ENCODE data around the gene GIT2. TPM values are rescaled to one million over a fixed set of nuclear protein-coding genes. Genes with fewer than 3 reads are reported as not detected.
"Not testable (repeated sequence)": the region's sequence is repeated elsewhere in the genome, so short reads cannot be mapped to it uniquely, and the experiment has no call there.

GIT2 gene
- total and polyA plus RNA-seq, 7 donors, result 10.8 to 29.7 (median 20.3) TPM

DNA sequence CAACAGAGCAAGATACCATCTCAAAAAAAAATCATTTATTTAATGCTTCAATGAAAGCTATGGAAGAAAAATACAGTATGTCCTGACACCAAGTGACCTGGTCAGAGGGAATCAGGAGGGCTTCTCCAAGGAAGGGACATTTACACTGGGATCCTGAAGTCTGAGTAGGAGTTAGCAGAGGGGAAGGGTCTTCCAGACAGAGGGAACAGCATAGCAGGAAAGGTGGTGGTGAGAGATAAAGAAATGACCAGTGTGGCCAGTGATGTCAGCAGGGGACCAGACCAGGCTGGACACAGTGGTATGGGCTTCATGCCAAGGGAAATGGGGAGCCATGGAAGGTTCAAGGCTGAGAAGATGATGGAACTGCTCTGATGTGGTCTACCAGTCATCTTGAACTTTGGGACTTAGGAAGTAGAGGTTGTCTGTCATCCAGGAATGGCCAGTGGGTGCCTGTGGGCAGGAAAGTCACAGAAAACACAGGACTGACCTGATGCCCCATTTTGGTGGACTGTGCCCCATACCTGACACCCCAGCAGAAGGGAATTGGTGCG is 103.9 kb downstream of the GIT2 start:
- Histone ChIP-seq H3K27me3 (ENCODE audit: insufficient read depth in 3 of 3, low read length in 2 of 3) (no peaks in the 10 kb centered on the region), H3K4me3 (no peak overlapping the region), H3K9me3 (no peaks in the 10 kb centered on the region), H3K4me1 (no peaks in the 10 kb centered on the region), H3K36me3 (ENCODE audit: insufficient read depth in 1 of 2, low read depth in 1 of 2) (no peaks in the 10 kb centered on the region), H3K27ac (no peak overlapping the region)
- TF ChIP-seq, protein P1, sequence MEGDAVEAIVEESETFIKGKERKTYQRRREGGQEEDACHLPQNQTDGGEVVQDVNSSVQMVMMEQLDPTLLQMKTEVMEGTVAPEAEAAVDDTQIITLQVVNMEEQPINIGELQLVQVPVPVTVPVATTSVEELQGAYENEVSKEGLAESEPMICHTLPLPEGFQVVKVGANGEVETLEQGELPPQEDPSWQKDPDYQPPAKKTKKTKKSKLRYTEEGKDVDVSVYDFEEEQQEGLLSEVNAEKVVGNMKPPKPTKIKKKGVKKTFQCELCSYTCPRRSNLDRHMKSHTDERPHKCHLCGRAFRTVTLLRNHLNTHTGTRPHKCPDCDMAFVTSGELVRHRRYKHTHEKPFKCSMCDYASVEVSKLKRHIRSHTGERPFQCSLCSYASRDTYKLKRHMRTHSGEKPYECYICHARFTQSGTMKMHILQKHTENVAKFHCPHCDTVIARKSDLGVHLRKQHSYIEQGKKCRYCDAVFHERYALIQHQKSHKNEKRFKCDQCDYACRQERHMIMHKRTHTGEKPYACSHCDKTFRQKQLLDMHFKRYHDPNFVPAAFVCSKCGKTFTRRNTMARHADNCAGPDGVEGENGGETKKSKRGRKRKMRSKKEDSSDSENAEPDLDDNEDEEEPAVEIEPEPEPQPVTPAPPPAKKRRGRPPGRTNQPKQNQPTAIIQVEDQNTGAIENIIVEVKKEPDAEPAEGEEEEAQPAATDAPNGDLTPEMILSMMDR (IDR thresholded peaks at IDR 0.05), result no peak
- WGBS, 3 donors, result 94 to 100% (median 98%) methylated on average over 1 of the region's 1 CpG
- DNase-seq, result no peak
- no peak for ATAC-seq
- intact Hi-C loops (cut with DNase I), result no loop called here

DNA sequence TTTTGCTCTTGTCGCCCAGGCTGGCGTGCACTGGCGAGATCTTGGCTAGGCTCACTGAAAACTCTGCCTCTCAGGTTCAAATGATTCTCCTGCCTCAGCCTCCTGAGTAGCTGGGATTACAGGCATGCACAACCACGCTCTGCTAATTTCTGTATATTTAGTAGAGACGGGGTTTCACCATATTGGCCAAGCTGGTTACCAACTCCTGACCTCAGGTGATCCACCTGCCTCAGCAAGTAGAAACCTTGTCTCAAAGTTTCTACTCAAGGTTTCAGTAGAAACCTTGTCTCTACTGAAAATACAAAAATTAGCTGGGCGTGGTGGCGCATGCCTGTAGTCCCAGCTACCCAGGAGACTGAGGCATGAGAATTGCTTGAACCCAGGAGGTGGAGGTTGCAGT is 104.4 kb downstream of the GIT2 start:
- H3K9me3 ChIP-seq; H3K36me3 ChIP-seq (ENCODE audit: insufficient read depth in 1 of 2, low read depth in 1 of 2); H3K27me3 ChIP-seq (ENCODE audit: insufficient read depth in 3 of 3, low read length in 2 of 3); intact Hi-C loops (cut with DNase I); H3K27ac ChIP-seq; ATAC-seq; DNase-seq; H3K4me1 ChIP-seq; H3K4me3 ChIP-seq: not testable (repeated sequence)
- WGBS, 3 donors, result 84 to 92% (median 90%) methylated on average over 7 of the region's 7 CpGs

DNA sequence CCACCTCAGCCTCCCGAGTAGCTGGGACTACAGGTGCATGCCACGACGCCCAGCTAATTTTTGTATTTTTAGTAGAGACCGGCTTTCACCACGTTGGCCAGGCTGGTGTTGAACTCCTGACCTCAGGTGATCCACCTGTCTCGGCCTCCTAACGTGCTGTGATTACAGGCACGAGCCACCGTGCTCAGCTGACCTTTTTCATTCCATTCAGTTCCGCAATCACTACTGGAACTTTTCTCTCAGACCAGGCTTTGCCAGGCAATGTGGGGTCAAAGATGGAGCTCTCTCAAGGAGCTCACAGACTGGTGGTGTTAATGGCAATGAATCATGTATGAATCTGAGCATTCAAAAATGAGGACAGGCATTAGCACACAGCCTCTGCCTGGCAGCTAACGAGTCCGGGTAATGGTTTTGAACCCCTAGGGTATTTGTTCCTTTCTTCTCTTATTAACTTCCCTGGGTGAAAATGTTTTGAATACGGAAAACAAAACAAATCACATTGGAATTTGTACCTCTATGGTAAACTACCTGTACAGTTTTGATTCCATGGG is 105.5 kb downstream of the GIT2 start:
- DNase-seq (no peak), ATAC-seq (no peak)
- no peaks in the 10 kb centered on the region for H3K27me3 ChIP-seq (ENCODE audit: insufficient read depth in 3 of 3, low read length in 2 of 3)
- H3K27ac ChIP-seq, result no peak overlapping the region
- no peaks in the 10 kb centered on the region for H3K36me3 ChIP-seq (ENCODE audit: insufficient read depth in 1 of 2, low read depth in 1 of 2)
- intact Hi-C loops (cut with DNase I), result no loop called here
- no peaks in the 10 kb centered on the region for H3K4me1 ChIP-seq
- no peaks in the 10 kb centered on the region for H3K9me3 ChIP-seq
- TF ChIP-seq, protein P1 (IDR thresholded peaks at IDR 0.05), result no peak
- H3K4me3 ChIP-seq, result no peak overlapping the region
- 71 to 79% (median 74%) methylated on average over 13 of the region's 13 CpGs for WGBS, 3 donors

DNA sequence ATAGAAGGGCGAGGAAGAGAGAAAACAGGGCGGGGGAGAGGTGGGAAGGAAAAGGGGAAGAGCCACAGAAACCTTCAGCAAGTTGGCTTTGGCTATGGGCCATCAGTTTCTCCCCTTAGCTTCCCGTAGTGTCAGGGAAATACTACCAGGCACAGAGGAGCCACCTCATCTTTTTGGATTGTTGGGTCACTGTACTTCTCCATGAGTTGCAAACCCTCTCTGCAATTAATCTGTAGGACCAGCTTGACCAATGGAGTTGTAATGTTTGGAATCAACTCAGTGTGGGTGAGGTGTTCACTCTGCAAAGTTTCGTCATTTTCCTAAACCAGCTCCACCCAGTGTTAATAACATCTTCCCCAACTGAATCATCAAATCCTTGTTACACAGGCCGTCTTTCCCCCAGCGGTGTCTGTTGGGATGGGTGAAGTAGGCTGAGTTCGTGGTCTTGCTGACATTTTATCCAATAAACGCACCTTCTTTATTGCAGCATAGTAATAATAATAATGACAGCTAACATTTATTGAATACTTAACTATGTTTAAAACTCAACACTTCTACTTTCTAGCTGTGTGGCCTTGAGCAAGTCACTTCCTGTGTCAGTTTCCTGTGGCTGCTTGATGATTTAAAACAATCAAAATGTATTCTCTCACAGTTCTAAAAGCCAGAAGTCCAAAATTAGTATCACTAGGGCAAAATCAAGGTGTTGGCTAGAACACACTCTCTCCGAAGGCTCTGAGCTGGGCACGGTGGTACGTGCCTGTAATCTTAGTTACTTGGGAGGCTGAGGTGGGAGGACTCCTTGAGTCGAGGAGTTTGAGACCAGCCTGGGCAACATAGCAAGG is 107.8 kb downstream of the GIT2 start:
- 64 to 71% (median 69%) methylated on average over 12 of the region's 12 CpGs for whole genome bisulfite sequencing, 3 donors
- Histone ChIP-seq H3K36me3 (ENCODE audit: insufficient read depth in 1 of 2, low read depth in 1 of 2) (no peaks in the 10 kb centered on the region), H3K4me3 (no peak overlapping the region), H3K27me3 (ENCODE audit: insufficient read depth in 3 of 3, low read length in 2 of 3) (no peaks in the 10 kb centered on the region), H3K27ac (peak overlapping the region; percentile 50), H3K9me3 (no peaks in the 10 kb centered on the region), H3K4me1 (no peaks in the 10 kb centered on the region)
- DNase-seq (no peak), ATAC-seq (peak in 3 of 4 donors; percentile 53 to 60 (median 60))
- TF ChIP-seq, protein P1 (IDR thresholded peaks at IDR 0.05), result no peak
- intact Hi-C loops (cut with DNase I), result no loop called here

DNA sequence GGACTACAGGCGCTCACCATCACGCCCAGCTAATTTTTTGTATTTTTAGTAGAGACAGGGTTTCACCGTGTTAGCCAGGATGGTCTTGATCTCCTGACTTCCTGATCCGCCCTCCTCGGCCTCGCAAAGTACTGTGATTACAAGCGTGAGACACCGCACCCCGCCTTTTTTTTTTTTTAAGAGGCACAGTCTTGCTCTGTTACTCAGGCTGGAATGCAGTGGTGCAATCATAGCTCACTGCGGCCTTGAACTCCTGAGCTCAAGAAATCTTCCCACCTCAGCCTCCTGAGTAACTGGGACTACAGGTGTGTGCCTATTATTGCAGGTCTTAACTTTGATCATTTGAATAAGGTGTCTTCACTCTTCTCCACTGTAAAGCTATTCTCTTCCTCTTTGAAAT is 110.6 kb downstream of the GIT2 start:
- TF ChIP-seq, protein P1 (IDR thresholded peaks at IDR 0.05), result no peak
- Histone ChIP-seq H3K27me3 (ENCODE audit: insufficient read depth in 3 of 3, low read length in 2 of 3) (no peaks in the 10 kb centered on the region), H3K27ac (no peak overlapping the region), H3K4me3 (no peak overlapping the region), H3K4me1 (peaks cover 6% of the 10 kb centered on the region), H3K36me3 (ENCODE audit: insufficient read depth in 1 of 2, low read depth in 1 of 2) (no peaks in the 10 kb centered on the region), H3K9me3 (no peaks in the 10 kb centered on the region)
- 80 to 83% (median 82%) methylated on average over 10 of the region's 10 CpGs for WGBS, 3 donors
- ATAC-seq (no peak), DNase-seq (no peak)
- intact Hi-C loops (cut with DNase I), result no loop called here
